Skeletal muscle satellite cell (primary cell): ENCODE measurements around the gene LGMN. TPM values are rescaled to one million over a fixed set of nuclear protein-coding genes. Genes with fewer than 3 reads are reported as not detected.
A peak's percentile ranks its signal among the peaks of the same experiment; 100 is the strongest.

Experiments used
- H3K27me3 ChIP-seq: 2 replicates; pipeline ENCODE4 v1.7.0; 2013; ENCODE audit warnings: low read length; ENCODE audit not compliant: control insufficient read depth, insufficient read depth
- H3K36me3 ChIP-seq: 2 replicates; pipeline ENCODE4 v1.7.0; 2013; ENCODE audit warnings: mild to moderate bottlenecking, control low read depth, low read length; ENCODE audit not compliant: insufficient read depth
- H3K4me1 ChIP-seq: 2 replicates; pipeline ENCODE4 v1.7.0; 2013; ENCODE audit warnings: low read length; ENCODE audit not compliant: control insufficient read depth, insufficient read depth
- H3K4me2 ChIP-seq: 2 replicates; pipeline ENCODE4 v1.7.0; 2013; ENCODE audit warnings: mild to moderate bottlenecking, low read length
- H3K4me3 ChIP-seq: 2 replicates; pipeline ENCODE4 v1.7.0; 2013; ENCODE audit warnings: low read length
- H3K9ac ChIP-seq: 2 replicates; pipeline ENCODE4 v1.7.0; 2013; ENCODE audit warnings: mild to moderate bottlenecking, low read depth, low read length, moderate library complexity
- H3K9me3 ChIP-seq: replicated peaks from 2 replicates; pipeline ENCODE4 v1.7.0; 2013; ENCODE audit warnings: mild to moderate bottlenecking, control low read depth, low read length
- total RNA-seq: library from RNA; depleted of rRNA; stranded (reverse); fragments of >200 nt; gene quantifications from 2 replicates; pipeline ENCODE4 v1.2.3, GENCODE V29; 2012; rRNA removed

The LGMN gene
- 42.6 and 62.5 TPM in 2 replicates for total RNA-seq

DNA sequence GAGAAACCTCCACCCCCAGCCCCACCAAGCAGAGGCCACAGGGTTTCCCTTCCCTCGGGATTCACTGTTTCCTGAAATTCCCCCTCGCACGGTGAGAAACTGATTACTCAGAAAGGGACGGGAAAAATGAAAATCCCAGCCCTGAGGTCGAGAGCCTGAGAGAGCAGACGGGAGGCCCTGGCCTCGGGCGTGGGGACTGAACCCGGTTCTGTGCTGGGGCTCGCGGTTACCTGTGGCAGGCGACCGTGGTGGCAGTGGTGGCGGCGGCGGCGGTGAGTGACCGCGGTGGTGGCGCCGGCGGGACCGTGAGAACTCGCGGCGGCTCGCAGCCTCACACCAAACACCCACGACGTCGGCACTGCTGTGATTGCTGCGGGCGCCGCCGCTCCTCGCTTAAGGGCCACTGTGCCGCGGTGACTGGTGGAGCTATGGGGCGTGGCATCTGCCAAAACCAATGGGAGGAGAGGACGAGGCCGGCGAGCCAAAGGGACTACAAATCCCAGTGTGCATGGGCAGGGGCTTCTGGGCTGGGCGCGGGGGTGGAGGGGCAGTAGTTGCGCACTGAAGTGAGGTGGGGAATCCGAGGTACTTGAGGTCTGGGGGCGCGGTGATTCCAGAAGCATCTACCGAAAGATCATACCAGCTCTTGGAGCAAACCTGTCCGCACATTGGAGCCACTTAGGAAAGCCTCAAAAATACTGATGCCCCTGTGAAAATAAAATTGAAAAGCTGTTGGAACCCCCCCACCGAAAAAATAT is at the start of gene LGMN:
Gene LGMN, minus strand, starts transcription at position 369 of the 758 bp plus-strand sequence. CDS start 15,841 bp downstream, outside the sequence.
- H3K36me3 ChIP-seq = no peaks in the 10 kb centered on the region
- peaks cover 8% of the 10 kb centered on the region for H3K4me1 ChIP-seq
- peak within 1 kb of the TSS; percentile 74 for H3K9ac ChIP-seq
- H3K4me2 ChIP-seq = peak within 1 kb of the TSS; percentile 91
- H3K9me3 ChIP-seq = no peaks in the 10 kb centered on the region
- peak within 1 kb of the TSS; percentile 80 for H3K4me3 ChIP-seq
- peaks cover 24% of the 10 kb centered on the region for H3K27me3 ChIP-seq

GRCh38 chr14:92794961-92795360 is 46.5 kb upstream of the LGMN start:
- peak overlapping the region; percentile 98 for H3K4me2 ChIP-seq
- H3K9me3 ChIP-seq = peaks cover 6% of the 10 kb centered on the region
- H3K27me3 ChIP-seq = no peaks in the 10 kb centered on the region
- peak overlapping the region; percentile 100 for H3K4me3 ChIP-seq
- peak overlapping the region; percentile 100 for H3K9ac ChIP-seq
- peaks cover 19% of the 10 kb centered on the region for H3K4me1 ChIP-seq
- peaks cover 17% of the 10 kb centered on the region for H3K36me3 ChIP-seq

DNA sequence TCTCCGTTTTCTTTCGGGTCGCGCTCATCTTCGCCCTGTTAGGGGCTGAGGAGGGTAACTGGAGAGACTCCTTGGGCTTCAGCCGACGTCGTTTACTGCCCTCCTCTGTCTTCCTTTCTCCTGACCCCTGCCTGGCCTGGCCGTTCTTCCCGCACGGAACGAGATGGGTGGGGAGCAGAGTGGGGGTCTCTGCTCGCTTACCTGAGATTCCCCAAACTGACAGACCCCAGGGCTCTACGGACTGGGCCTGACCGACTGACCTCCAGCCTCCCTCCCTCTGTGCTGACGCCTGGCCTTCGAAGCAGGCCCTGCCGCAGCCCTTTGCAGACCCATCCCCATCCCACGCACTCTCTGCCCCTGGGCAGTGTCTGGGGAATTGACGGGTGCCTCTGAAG is 46.1 kb upstream of the LGMN start:
- peak overlapping the region; percentile 100 for H3K4me3 ChIP-seq
- peaks cover 8% of the 10 kb centered on the region for H3K9me3 ChIP-seq
- no peaks in the 10 kb centered on the region for H3K27me3 ChIP-seq
- peaks cover 18% of the 10 kb centered on the region for H3K4me1 ChIP-seq
- peaks cover 17% of the 10 kb centered on the region for H3K36me3 ChIP-seq
- H3K9ac ChIP-seq = peak overlapping the region; percentile 100
- H3K4me2 ChIP-seq = peak overlapping the region; percentile 98

GRCh38 chr14:92793709-92794546 is 45.5 kb upstream of the LGMN start, which contains the start of gene GOLGA5:
Gene GOLGA5, plus strand, starts transcription at chr14:92794305. Its CDS starts 3,133 bp downstream, at chr14:92797438.
- Histone ChIP-seq H3K36me3 (peaks cover 17% of the 10 kb centered on the region), H3K9me3 (peaks cover 13% of the 10 kb centered on the region), H3K27me3 (no peaks in the 10 kb centered on the region), H3K9ac (peak within 1 kb of the TSS; percentile 100), H3K4me2 (peak within 1 kb of the TSS; percentile 98), H3K4me1 (peaks cover 18% of the 10 kb centered on the region), H3K4me3 (peak within 1 kb of the TSS; percentile 100)

GRCh38 chr14:92792885-92793284 is 44.5 kb upstream of the LGMN start:
- Histone ChIP-seq H3K4me3 (no peak overlapping the region), H3K4me2 (peak overlapping the region; percentile 81), H3K9ac (no peak overlapping the region), H3K9me3 (peaks cover 13% of the 10 kb centered on the region), H3K4me1 (peaks cover 18% of the 10 kb centered on the region), H3K27me3 (no peaks in the 10 kb centered on the region), H3K36me3 (peaks cover 15% of the 10 kb centered on the region)

DNA sequence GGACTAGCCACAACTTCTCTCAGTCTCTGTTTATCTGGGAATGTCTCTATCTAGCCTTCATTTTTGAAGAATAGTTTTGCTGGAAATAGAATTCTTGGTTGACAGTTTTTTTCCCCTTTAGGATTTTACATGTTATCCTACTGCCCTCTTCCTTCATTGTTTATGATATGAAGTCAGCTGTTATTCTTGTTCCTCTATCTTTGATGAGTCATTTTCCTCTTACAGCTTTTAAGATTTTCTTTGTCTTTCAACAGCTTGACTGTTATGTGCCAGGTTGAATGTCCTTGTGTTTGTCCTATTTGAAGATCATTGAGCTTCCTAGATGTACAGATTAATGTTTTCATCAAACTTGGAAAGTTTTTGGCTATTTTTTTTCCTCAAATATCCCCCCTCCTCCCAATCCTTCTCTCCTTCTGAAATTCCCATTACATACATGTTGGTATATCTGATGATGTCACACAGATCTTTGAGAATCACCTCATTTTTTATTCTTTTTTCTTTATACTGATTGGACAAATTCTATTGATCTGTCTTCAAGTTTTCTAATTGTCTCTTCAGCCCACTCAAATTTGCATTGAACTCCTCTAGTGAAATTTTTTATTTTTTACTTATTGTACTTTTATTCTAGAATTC is 41.1 kb upstream of the LGMN start:
- no peak overlapping the region for H3K9ac ChIP-seq
- no peak overlapping the region for H3K4me2 ChIP-seq
- H3K9me3 ChIP-seq = peaks cover 13% of the 10 kb centered on the region
- no peaks in the 10 kb centered on the region for H3K27me3 ChIP-seq
- no peak overlapping the region for H3K4me3 ChIP-seq
- H3K4me1 ChIP-seq = peaks cover 19% of the 10 kb centered on the region
- peaks cover 4% of the 10 kb centered on the region for H3K36me3 ChIP-seq

GRCh38 chr14:92787554-92787953 is 39.1 kb upstream of the LGMN start:
- no peak overlapping the region for H3K4me2 ChIP-seq
- H3K36me3 ChIP-seq = no peaks in the 10 kb centered on the region
- no peak overlapping the region for H3K4me3 ChIP-seq
- H3K4me1 ChIP-seq = peaks cover 11% of the 10 kb centered on the region
- no peak overlapping the region for H3K9ac ChIP-seq
- H3K27me3 ChIP-seq = no peaks in the 10 kb centered on the region
- H3K9me3 ChIP-seq = peaks cover 13% of the 10 kb centered on the region

DNA sequence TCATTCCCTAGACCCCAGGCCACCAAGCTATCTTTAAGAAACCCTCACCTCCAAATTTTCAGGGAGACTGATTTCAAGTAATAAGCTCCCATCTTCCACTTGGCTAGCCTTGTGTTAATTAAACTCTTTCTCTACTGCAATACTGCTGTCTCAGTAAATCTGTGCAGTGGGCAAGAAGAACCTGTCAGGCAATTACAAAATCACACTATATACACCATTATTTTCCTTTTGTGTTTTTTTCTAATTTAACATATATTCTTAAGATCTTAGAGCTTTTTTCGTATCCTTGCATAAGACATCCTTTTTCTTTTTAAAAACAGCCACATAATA is 38.0 kb upstream of the LGMN start:
- Histone ChIP-seq H3K36me3 (no peaks in the 10 kb centered on the region), H3K27me3 (no peaks in the 10 kb centered on the region), H3K4me1 (peaks cover 11% of the 10 kb centered on the region), H3K4me2 (no peak overlapping the region), H3K9ac (no peak overlapping the region), H3K9me3 (peaks cover 13% of the 10 kb centered on the region), H3K4me3 (no peak overlapping the region)

DNA sequence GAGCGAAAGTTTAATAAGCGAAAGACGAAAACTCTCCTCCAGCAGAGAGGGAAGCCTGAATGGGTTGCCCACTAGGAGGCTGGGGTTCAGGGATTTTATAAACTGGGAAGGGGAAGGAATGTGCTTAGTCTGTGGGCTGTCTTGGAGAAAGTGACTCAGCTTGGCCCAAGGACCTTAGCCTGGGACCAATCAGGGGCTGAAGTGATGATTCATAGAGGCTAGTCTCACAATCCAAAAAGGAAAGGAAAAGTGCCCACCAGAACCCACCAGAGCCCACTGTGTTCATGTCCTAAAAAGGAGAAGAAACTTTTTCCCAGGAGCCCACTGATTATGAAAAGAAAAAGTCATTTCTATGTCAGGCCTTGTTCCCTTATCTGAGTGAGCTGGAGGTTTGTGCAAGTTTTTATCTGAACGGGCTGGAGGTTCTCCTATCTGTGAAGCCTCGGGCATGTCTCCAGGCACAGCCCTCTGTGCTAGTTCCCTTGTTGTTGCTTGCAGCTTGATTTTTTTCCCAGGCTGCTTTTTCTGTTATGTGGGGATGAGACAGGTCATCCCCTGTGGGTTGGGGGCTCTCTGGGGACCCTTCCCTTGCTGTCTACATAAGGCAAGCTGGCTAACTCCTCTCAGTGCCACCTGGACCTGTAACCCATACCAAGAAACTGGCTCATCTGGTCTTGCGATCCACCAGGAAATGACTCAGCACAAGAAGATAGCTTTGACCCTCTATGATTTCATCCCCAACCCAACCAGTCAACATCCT is 37.4 kb upstream of the LGMN start:
- no peak overlapping the region for H3K4me2 ChIP-seq
- peaks cover 11% of the 10 kb centered on the region for H3K4me1 ChIP-seq
- no peaks in the 10 kb centered on the region for H3K27me3 ChIP-seq
- H3K4me3 ChIP-seq = no peak overlapping the region
- H3K36me3 ChIP-seq = no peaks in the 10 kb centered on the region
- peaks cover 13% of the 10 kb centered on the region for H3K9me3 ChIP-seq
- no peak overlapping the region for H3K9ac ChIP-seq

- H3K9me3 ChIP-seq = no peaks in the 10 kb centered on the region
- H3K9ac ChIP-seq = no peak overlapping the region
- H3K4me1 ChIP-seq = peaks cover 11% of the 10 kb centered on the region
- H3K4me3 ChIP-seq = no peak overlapping the region
- H3K4me2 ChIP-seq = no peak overlapping the region
- H3K27me3 ChIP-seq = no peaks in the 10 kb centered on the region
- H3K36me3 ChIP-seq = no peaks in the 10 kb centered on the region
Measured at GRCh38 chr14:92783813-92784431, 35.5 kb upstream of the LGMN start.
